Measurements from ENCODE around the gene ALDH1L2. TPM values are rescaled to one million over a fixed set of nuclear protein-coding genes. Genes with fewer than 3 reads are reported as not detected.

Gene ALDH1L2
- total RNA-seq, 1 experiment from 2014 or later: 1.9 TPM

GRCh38 chr12:105020241-105020962 lies 63.9 kb downstream of the ALDH1L2 start:
- H3K18ac ChIP-seq (ENCODE audit: insufficient read length, low read depth, low read length): no peak overlapping the region
- Mint-ChIP-seq H3K36me3 (ENCODE audit: insufficient read depth in 1 of 3, low read depth in 3 of 3) (no peaks in the 10 kb centered on the region; a peak in 1 of 7 replicates), H3K27ac (peak overlapping the region in 1 of 3 experiments; percentile 0; a peak in 1 of 7 replicates), H3K9me3 (no peaks in the 10 kb centered on the region), H3K4me1 (peaks cover 11 to 14% of the 10 kb centered on the region in 2 experiments), H3K27me3 (ENCODE audit: low read depth) (no peaks in the 10 kb centered on the region), H3K4me3 (no peak overlapping the region)
- H2BK12ac ChIP-seq (ENCODE audit: insufficient read length, low read depth, low read length): no peak overlapping the region
- H3K27ac ChIP-seq (ENCODE audit: insufficient read length, low read depth, low read length): no peak overlapping the region
- H3K23me2 ChIP-seq (ENCODE audit: insufficient read length, low read depth, low read length, poor library complexity, severe bottlenecking): no peaks in the 10 kb centered on the region
- no peak overlapping the region for H2BK120ac ChIP-seq (ENCODE audit: low read depth, low read length, poor library complexity, severe bottlenecking)
- H2BK5ac ChIP-seq (ENCODE audit: insufficient read length, low read length): no peak overlapping the region
- no CpG with 5 or more reads among the region's 3 CpGs for WGBS (ENCODE audit: extremely low coverage, insufficient read length, low lambda C conversion rate)
- H3K9ac ChIP-seq (ENCODE audit: extremely low read depth, insufficient read length, low read length): no peak overlapping the region
- no peaks in the 10 kb centered on the region for H3K79me2 ChIP-seq (ENCODE audit: insufficient read depth, low read length)
- no peak overlapping the region for H3K14ac ChIP-seq (ENCODE audit: insufficient read depth, low read length)
- no peak for TF ChIP-seq CTCF (conservative IDR thresholded peaks at IDR 0.05)
- H3K56ac ChIP-seq (ENCODE audit: insufficient read length, low read depth, low read length): no peak overlapping the region
- no peak overlapping the region for H2AK5ac ChIP-seq (ENCODE audit: insufficient read length, low read length)
- no peak overlapping the region for H3K4ac ChIP-seq (ENCODE audit: low read depth, low read length)
- no peak overlapping the region for H4K5ac ChIP-seq (ENCODE audit: insufficient read length, low read depth, low read length)
- H2BK15ac ChIP-seq (ENCODE audit: low read depth, low read length): no peak overlapping the region
- H4K8ac ChIP-seq (replicated peaks; ENCODE audit: insufficient read length, low read depth, low read length): no peak overlapping the region
- no peak overlapping the region for H3K23ac ChIP-seq (ENCODE audit: insufficient read length, low read depth, low read length)
- H3K79me1 ChIP-seq (ENCODE audit: insufficient read depth, low read depth, low read length, poor library complexity, severe bottlenecking): no peaks in the 10 kb centered on the region
- H3K4me2 ChIP-seq (ENCODE audit: insufficient read depth, insufficient read length, low read length): no peak overlapping the region
- H4K91ac ChIP-seq (ENCODE audit: insufficient read length, low read depth, low read length): no peak overlapping the region
- H3K9me3 ChIP-seq (ENCODE audit: control insufficient read depth, low read depth, low read length): no peaks in the 10 kb centered on the region
- H3K27me3 ChIP-seq (ENCODE audit: insufficient read depth, low read length): no peaks in the 10 kb centered on the region
- no peaks in the 10 kb centered on the region for H4K20me1 ChIP-seq (ENCODE audit: control insufficient read depth, insufficient read depth, insufficient read length)
- DNase-seq: no peak
- H3K4me1 ChIP-seq (ENCODE audit: insufficient read depth, low read length): no peaks in the 10 kb centered on the region
- no peak overlapping the region for H2AFZ ChIP-seq (ENCODE audit: low read length)
- no peak overlapping the region for H2BK20ac ChIP-seq (ENCODE audit: low read depth, low read length, poor library complexity, severe bottlenecking)
- H3T11ph ChIP-seq (ENCODE audit: low read length): no peak overlapping the region

Data from H9 (cell line).